Measurements from ENCODE around the gene C9orf85.
"Not testable (repeated sequence)": the region's sequence is repeated elsewhere in the genome, so short reads cannot be mapped to it uniquely, and the experiment has no call there.

Gene C9orf85

DNA sequence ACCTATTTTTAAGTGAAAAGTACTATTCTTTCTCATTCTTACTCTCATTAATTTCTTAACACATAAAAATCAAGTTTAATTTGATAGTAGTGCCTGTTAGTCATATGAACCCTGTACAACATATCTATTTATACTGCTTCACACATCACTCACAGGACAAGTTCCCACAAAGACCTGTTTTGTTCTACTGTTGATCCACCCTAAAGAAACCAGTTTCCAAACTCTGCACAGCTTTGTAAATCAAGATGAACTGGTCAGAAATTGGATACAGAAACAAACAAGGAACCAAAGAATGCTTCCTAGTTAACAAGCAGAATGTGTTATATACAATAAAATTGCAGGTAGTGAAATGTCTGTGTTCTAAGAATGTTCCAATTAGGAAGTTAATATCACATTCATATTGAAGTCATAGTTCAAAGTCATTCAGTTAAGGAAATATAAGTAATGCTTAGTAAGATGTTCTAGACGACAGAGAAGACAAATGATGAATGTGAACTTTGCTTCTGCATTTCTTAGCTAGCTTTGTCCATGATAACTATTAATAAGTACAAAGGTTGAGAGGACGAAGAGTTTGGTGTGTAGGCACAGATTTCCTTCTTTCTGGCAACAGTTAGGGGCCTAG, 33.4 kb downstream of the C9orf85 start:
- DNase-seq: no peak

DNA sequence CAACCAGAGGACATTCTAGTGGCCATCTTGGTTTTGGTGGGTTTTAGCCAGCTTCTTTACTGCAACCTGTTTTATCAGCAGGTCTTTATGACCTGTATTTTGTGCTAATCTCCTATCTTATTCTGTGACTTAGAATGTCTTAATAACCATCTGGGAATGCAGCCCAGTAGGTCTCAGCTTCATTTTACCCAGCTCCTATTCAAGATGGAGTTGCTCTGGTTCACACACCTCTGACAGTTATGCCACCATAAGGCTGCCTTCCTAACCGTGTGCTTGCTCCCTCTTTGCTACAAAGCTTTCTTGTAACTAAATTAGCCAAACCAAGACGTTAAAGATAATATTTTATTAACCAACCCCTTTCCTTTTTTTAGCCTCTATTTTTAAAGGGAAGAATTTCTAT, 43.2 kb downstream of the C9orf85 start:
- DNase-seq: not testable (repeated sequence)

DNA sequence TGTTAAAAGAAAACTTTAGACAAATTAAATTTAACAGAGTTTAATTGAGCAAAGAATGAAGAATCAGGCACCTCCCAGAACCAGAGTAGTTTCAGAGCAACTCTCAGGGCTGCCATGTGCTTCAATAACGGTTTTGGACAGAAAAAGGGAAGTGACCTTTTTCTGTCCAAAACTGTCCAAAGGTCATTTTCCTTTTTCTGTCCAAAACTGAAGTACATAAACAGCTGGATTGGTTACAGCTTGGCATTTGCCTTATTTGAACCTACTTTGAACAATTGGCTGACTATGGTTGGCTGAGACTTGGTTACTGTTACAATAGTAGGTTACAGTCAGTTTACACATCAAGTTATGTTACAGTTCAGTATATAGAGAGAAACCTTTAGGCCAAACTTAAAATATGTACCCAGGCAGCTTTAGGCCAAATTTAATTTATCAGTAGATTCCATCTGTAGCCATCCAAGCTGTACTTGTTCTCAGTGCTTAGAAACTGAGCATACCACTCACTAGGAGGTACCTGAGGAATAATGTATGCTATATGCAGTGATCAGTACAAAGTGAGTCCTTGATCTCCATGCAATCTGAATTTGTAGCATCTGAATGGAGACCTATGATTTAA, 44.0 kb downstream of the C9orf85 start:
- DNase-seq: no peak

DNA sequence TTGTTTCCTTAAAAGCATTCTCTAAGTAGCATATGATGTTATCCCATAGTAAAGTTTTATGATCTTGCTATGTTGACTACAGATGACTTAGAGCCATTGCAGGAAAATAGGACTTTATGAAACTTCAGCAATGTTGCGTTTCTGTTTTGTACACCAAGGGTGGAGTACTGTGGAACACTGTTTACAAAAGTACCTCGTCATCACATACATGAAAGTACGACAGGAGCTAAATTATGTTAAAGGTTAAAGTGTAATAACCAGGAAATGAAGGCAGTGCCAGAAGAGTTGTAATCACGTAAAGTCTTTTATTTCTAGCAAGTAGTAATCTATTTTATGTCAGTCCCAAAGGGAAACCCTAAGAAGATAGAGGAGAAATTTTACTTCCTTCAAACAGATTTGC, 50.9 kb downstream of the C9orf85 start:
- DNase-seq: no peak

DNA sequence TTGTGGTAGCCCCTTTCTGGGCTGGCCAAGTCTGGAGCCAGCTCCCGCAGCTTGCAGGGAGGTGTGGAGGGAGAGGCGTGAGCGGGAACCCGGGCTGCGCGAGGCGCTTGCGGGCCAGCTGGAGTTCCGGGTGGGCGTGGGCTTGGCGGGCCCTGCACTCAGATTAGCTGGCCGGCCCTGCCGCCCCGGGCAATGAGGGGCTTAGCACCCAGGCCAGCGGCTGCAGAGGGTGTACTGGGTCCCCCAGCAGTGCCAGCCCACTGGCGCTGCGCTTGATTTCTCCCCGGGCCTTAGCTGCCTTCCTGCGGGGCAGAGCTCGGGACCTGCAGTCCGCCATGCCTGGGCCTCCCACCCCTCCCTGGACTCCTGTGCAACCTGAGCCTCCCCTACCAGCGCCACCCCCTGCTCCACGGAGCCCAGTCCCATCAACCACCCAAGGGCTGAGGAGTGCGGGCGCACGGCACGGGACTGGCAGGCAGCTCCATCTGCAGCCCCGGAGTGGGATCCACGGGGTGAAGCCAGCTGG, 52.1 kb downstream of the C9orf85 start:
- not testable (repeated sequence) for DNase-seq

DNA sequence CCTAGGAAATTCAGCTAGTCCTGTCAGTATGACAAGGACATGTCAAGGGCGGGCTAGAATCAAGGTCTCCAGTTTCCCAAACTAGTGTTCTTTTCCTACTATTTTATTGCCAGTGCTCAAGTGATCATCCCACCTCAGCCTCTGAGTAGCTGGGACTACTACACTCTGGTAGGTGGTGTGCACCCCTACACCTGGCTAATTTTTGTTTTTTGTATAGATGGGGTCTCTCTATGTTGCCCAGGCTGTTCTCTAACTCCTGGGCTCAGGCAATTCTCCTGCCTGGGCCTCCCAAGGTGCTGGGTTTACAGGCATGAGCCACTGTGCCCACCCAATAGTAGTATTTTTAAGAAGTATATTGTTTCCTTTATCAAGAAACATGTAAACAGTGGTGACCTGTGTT, 54.0 kb downstream of the C9orf85 start:
- no peak for DNase-seq

DNA sequence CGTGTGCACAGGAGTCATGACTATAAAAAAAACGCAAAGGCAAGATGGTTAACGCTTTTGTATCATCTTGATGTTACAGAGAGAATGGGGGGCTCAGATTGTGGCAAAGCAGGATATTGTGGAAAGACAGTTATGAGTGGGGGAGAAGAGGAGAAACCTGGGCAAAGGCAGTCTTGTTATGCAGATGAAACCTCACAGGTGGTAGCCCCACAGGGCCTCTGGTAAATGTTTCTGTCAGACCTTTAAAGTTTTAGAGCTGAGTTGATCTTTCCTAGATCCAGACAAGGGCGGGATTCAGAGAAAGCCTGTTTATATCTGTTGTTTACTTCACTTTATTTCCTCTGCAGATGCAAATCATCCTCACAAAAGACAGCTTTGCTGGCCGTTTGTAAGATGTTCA, 55.2 kb downstream of the C9orf85 start:
- no peak for DNase-seq

DNA sequence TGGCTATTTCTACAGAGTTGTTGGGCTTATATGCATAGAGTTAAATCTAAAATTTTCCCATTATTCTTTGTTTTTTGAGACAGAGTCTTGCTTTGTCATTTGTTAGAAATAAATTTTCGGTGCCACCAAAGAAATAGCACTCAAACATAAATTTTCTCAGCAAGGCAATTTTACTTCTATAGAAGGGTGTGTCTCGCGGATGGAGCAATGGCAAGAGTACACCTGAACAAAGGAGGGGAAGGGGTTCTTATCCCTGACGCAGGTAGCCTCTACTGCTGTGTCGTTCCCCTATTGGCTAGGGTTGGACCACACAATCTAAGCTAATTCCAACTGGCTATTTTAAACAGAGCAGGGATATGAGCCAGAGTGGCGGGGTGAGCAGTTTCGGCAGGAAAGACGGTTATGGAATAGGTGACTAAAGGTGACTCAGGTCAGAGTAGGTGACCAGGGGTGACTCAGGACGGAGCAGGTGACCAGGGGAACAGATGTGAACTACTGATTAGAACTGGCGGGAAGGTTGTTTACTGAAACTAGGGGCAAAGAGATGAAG, 57.2 kb downstream of the C9orf85 start:
- DNase-seq: no peak

DNA sequence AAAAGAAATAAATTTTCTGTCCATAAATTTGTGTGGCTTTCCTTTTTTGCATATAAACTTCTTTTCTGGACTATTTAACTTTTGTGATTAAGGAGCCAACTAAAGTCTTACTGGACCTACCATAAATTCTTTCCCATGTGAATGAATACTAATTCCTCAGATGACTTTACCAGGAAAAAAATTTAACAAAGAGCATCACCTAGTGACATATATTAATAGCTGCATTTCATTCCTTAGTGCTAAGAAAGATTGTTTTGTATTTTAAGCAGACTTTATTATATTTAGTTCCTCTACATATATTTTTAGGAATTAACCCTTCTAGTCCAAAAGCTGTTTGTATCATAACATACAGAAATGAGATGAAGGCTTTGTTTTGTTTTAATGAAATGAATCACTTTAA, 64.4 kb downstream of the C9orf85 start:
- no peak for DNase-seq

DNA sequence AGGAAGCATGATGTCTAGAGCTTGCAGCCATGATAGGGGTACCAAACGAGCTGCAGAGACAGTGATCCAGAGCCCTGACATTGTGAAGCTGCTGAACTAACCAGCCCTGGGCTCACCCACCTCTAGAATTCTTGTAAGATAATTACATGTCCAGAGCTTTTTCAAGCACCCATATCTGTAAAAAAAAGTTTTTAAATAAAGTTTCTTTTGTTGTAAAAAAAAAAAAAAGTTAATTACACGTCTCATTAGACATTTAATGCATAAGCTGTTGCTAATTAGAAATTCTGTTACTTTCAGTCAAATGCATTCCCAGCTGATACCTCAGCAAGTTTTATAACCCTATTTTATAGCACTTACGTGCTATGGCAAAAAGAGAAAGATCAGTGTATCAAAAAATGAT, 65.6 kb downstream of the C9orf85 start:
- no peak for DNase-seq

DNA sequence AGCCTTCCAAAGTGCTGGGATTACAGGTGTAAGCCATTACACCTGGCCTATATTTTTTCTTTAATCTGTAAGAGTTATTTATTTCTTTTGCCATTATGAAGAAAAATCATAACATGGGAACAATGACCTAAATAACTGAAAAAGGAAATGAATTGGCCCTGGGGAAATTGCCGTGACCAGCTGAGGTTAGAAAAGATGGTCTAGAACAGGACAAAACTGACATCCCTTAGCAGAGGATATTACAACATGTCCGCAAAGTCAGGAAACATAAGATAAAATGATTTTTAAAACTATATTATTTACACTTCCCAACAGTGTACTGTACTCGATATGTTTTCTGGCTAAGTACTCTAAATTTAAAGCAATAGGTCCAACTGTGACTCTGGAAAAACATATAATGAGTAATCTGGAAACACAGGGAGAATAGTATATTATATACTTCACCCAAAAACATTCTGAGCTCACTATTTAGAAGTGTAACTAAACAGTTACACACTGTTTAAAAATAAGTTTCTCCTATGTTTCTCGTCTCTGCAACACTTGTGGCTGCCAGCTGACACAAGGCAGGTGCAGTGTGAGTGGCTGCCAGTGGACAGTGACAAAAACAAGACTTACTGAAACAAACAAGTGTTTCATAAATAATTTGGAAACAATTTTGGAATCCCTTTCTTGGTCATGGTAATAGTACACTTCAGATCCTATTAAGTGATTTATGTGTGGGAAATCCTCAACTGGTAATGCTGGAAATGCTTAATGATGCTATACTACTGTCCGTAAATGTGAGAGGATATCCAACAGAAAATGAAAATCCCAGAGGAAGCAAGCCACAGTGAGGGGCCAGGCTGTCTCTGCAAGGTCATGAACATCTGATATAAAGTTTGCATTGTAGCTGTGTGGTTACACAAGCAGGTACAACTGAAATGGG, 69.1 kb downstream of the C9orf85 start:
- no peak for DNase-seq

DNA sequence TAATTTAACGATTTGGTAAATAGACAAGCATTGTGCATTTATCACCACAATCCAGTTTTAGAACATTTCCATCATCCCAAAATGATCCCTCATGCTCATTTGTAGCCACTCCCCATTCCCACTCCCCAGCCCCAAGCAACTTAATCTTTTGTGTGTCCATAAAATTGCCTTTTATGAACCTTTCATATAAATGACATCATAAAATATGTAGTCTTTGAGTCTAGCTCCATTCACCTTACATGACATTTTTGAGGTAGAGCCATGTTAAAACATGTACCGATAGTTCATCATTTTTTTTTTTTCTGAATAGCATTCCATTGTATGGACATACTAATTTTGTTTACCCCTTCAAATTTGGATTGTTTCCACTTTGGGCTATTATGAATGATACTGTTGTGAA, 70.5 kb downstream of the C9orf85 start:
- DNase-seq: no peak

DNA sequence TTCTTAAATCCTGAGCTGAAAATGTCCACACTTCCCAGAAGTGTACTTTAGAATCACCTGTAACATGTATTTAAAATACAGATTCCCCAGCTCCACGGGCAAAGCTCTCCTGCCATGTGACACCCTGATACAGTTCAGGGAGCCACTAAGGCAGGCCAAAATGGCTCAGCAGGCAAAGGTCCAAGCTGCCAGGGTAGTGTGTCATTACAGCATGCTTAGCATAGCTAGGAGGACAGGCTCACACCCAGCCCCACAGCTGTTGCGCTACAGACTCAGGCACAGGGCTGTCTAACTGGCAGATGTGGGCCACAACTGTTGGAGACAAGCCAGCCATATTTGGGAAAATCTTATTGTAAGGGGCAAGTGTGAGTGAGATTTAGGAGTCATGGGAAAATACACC, 73.0 kb downstream of the C9orf85 start:
- DNase-seq: no peak

DNA sequence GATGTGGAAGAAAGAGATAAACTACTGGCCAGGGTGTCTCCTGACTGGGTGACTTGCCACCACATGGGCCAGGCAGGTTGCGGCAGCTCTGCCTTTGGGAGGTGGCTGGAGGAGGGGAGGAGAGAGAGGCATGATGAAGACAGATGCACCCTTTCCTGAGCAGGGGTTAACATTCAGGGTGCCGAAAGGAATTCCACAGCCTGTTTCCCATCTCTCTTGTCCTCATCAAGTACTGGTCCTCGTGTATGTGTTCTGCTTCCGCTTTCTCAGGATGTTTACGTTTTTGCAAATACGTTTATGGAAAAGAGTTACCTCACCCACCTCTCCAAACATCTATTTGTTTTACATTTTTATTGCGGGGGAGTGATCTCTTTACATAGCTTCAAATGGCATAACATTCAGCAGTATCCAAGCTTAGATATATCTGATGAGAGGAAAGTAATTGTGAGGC, 73.4 kb downstream of the C9orf85 start:
- no peak for DNase-seq

DNA sequence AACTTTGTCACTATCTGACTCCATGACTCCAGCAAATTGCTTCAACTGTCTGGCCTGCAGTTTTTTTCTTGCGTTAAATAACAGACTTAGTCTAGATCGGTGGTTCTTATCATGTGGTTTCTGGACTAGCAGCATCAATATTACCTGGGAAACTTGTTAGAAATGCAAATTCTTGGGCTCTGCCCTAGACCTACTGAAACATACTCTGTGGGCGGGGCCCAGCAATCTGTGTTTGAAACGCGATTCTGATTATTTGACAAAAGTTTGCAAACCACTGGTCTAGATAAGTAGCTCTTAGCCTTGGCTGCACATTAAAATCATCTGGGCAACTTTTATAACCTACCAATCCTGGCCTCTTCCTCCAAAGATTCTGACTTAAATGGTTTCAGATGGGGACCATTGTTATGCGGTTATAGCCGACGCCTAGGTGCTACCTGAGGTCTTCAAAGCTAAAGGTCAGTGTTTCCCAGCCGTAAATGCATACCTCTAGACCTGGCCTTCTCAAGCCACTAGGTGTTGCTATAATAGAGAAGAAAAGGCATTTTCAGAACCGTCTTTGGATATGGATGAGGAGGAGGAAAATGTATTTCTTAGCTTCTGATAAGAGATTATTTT, 74.0 kb downstream of the C9orf85 start:
- no peak for DNase-seq

DNA sequence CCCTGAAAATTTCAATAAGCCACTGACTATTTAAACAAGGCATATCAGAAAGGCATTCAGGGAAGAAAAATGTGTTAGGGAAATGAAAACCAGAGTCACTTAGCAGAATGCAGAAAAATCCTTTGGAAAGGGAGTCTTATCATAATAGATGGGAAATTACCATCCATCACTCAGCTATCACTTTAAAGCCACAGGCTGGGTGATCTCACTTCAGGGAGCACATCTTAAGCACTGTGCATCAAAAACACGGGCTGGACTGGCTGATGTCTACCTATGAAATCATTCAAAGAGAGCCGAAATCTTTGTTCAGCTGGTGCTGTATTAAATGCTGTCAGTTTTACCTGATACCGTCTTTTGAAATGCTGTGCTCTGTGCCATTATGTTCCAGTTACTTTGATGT, 75.5 kb downstream of the C9orf85 start:
- DNase-seq: no peak

DNA sequence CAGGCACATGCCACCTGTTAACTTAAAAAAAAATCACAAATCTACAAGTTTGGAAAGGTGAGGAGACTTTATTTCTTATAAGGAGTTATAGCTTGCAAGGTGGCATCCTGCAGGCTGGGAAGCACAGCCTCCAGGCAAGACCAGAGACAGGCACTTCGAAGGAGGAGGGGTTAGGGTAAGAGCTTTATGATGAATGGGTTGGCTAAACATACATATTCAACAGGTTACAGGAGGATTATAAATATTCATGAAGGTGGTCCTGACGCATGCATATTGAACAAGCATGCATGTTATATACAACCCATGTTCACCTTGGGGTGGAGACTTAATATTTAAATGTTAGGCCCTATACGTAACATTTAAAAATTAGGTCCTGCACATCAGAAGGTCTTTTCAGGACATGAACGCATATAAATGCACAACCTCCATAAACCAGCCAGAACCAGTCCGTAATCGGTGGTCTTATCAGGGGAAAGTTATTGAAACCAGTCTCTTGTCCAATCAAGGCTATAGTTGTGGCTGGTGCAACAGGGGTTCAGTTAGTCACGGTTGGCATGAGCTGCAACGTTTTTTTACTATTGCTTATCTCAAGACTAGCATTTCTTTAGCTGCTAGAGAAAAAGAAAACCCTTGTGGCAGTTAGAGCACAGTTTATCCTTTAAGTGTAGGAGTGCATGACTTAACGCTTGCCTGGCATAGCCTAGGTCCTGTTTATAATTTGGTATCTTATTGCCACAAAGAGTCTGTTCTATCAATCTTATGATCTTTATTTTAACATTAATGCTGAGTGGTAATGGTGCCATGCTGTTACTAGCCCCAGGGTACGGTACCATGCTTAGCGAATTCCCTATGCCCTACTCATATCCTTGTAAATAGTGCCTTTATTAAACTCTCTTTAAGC, 76.3 kb downstream of the C9orf85 start:
- no peak for DNase-seq

DNA sequence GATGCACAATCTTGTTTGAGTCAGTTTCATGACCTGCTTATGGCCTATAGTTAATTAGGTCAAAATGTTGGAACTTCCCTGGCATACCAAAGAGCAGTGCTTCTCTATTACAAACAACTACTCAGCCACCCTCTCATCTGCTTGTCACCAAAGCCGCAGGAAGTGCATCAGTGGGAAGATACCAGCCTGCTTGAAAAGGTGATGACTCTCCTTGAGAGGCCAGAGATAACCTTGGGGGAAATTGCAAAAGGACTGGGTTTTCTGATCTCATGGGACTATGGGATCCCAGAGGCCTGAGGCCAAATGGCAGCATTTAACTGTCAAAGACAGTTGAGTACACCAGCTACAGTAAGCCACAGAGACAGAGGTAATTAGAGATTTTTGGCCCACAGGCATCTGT, 79.0 kb downstream of the C9orf85 start:
- no peak for DNase-seq

DNA sequence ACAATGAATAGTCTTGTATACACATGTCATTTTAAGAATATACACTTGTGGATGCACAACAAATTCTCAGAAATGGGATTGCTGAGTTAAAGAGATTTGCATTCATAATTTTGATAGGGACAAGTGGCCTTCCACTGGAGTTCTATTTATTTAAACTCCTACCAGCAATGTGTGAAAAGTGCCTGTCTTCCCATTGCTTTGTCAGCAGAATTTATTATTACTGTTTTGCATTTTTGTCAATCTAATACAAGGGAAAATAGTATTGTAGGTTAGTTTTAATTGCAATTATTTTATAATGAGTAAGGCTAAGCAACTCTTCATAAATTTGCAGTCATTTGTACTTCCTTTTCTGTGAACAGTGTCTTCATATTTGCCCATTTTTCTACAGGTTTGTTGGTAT, 94.0 kb downstream of the C9orf85 start:
- no peak for DNase-seq

DNA sequence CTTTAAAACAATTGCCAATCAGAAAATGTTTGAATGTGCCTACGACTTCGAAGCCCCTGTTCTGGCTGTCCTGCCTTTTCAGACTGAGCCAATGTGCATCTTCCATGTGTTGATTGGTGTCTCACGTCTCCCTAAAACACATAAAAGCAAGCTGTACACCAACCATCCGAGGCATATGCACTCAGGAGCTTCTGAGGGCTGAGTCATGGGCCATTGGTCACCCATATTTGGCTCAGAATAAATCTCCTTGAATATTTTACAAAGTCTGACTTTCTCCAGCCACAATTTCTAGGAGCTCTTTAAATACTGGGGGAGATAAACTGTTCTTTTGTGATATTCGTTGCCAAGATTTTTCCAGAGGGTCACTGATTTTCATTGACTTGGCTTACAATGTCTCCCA, 95.1 kb downstream of the C9orf85 start:
- no peak for DNase-seq

DNA sequence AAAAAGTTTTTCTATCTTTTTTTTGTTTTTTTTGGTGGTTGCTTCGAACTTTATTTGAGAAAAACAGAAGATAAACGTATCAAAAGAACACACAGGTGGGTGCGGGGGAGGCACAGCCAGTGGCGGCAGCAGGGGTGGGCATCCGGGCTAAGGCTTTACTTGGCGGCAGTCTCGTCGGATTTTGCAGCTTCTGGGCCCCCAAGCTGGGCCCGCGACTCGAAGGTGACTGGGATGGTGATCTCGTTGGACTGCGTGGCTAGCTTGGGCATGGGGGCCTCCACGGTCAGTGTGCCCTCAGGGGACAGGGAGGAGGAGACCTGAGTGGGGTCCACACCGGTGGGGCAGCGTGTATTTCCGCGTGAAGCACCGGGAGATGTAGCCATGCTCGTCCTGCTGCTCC, 96.3 kb downstream of the C9orf85 start:
- DNase-seq: not testable (repeated sequence)

DNA sequence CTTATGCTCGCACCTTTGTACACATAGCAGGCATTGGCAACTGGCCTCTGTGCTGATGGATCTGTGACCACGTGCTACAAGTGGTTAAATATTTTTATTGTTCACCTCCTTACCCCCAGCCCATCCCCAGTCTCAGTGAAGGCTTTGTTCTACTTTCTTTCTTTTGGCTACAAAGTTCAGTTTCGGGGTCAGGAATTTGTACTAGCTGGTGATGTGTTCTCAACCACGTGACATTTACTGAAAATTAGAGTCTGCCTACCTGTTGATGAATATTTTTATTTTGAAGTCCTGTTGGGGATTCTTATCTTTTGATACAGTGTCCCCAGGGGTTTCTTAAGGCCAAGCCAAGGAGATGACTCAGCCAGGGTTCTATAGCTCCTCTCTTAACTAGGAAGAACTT, 101.2 kb downstream of the C9orf85 start:
- DNase-seq: no peak
